CD1c-positive myeloid dendritic cell (primary cell): ENCODE measurements around the gene UTP25.
"Not testable (repeated sequence)": the region's sequence is repeated elsewhere in the genome, so short reads cannot be mapped to it uniquely, and the experiment has no call there.

Experiments
- DNase-seq: peaks from one replicate; pipeline ENCODE4 v3.0.0-alpha.2; 2016; ENCODE audit errors: extremely low spot score

Gene UTP25

DNA sequence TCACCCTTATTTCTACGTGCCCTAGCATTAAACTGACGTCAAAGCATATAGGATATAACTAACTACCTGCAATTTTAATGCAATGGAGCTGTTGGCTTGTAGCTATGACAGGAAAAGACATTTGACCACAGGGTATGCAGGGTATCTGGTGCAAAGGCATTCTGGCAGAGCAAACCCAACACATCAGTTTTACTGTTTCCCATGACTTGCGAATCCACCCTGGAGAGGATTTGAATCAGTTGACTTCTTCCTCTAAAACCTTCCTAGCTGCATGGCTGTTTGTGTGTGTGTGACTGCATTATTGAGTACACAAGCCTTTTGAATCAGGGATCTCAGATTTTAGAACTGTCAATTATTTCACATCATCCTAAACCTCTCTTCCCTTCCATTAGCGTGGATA lies 68.6 kb downstream of the UTP25 start:
- DNase-seq = no peak

DNA sequence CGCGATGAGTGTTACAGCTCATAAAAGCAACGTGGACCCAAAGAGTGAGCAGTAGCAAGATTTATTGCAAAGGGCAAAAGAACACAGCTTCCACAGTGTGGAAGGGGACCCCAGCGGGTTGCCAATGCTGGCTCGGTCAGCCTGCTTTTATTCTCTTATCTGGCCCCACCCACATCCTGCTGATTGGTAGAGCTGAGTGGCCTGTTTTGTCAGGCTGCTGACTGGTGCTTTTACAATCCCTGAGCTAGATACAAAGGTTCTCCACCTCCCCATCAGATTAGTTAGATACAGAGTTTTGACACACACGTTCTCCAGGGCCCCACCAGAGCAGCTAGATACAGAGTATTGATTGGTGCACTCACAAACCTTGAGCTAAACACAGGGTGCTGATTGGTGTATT lies 70.5 kb downstream of the UTP25 start:
- not testable (repeated sequence) for DNase-seq

- not testable (repeated sequence) for DNase-seq
These were observed 71.1 kb downstream of the UTP25 start for GRCh38 chr1:209898851-209899250.

GRCh38 chr1:209899948-209900347 lies 72.2 kb downstream of the UTP25 start:
- DNase-seq = no peak

DNA sequence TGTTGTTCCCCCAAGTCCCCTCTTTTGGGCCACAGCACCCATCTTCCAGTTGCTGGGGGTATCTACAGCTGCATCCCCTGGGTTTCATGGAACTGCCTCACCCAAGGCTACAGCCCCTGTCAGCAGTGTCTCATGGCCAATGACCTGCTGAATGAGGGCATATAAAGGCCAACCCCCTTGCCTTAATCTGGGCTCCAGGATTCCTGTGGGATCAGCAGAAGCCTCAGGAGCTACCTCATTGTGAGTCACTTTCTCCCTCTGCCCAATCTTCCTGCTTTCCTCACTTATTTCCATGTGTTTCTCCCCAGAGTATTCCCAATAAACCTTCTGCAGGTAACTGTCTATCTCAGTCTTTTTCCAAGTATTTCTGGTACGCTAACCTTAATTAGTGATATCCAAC lies 73.0 kb downstream of the UTP25 start:
- no peak for DNase-seq

DNA sequence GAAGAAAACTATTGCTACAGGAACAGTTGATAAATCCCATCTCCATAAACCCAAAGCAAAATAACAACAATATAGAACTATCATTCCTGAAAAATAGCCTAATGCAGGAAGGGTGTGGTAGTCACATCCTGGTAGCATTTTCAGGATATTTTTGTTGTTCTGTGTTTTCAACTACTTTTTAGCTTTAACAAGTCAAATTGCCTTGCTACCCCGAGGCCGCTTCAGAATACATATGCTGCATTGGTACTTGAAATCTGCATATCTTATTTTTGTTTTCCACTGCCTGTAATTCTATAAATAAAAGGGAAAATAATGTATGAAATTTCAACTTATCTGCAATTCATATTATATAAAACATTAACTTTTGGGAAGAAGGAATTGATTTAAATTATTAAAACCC lies 73.4 kb downstream of the UTP25 start:
- no peak for DNase-seq

GRCh38 chr1:209904774-209905173 lies 77.0 kb downstream of the UTP25 start:
- not testable (repeated sequence) for DNase-seq
